HepG2 (cell line): Measurements from ENCODE around the gene FNDC3B. TPM values are rescaled to one million over a fixed set of nuclear protein-coding genes. Genes with fewer than 3 reads are reported as not detected.
A peak's percentile ranks its signal among the peaks of the same experiment; 100 is the strongest.

Source experiments
- AGO1 ChIP-seq: fragments of 200-400 bp; formaldehyde crosslinking; IDR thresholded peaks from 2 replicates; pipeline ENCODE4 v1.6.1; 2017; ENCODE audit warnings: mild to moderate bottlenecking, low read depth, low read length, moderate library complexity; ENCODE audit not compliant: poor library complexity, severe bottlenecking
- CBFB ChIP-seq: sonication (generic); formaldehyde crosslinking; IDR thresholded peaks from 2 replicates; pipeline ENCODE4 v1.4.0; 2020; ENCODE audit warnings: missing genetic modification reagents
- CEBPG ChIP-seq: IDR thresholded peaks from 2 replicates; pipeline ENCODE4 v1.6.1; 2016
- CREBL2 ChIP-seq: sonication (generic); formaldehyde crosslinking; IDR thresholded peaks from 2 replicates; pipeline ENCODE4 v1.8.1; 2023; ENCODE audit warnings: missing genetic modification reagents, mild to moderate bottlenecking, borderline replicate concordance
- DDIT3 ChIP-seq: sonication (generic); formaldehyde crosslinking; IDR thresholded peaks from 2 replicates; pipeline ENCODE4 v1.4.0; 2020; ENCODE audit warnings: mild to moderate bottlenecking, missing genetic modification reagents
- FOXA3 ChIP-seq: IDR thresholded peaks from 2 replicates; pipeline ENCODE4 v1.6.1; 2016; ENCODE audit warnings: missing genetic modification reagents, missing compliant biosample characterization
- FOXM1 ChIP-seq: sonication (generic); formaldehyde crosslinking; IDR thresholded peaks from 2 replicates; pipeline ENCODE4 v1.5.0; 2020; ENCODE audit warnings: missing genetic modification reagents
- HMG20A ChIP-seq: IDR thresholded peaks from 2 replicates; pipeline ENCODE4 v1.6.1; 2016; ENCODE audit warnings: borderline replicate concordance
- HMGXB4 ChIP-seq, 2 experiments: sonication (generic) in 1 of 2; formaldehyde crosslinking in 1 of 2; IDR thresholded peaks; 2 replicates each; pipeline versions ENCODE4 v1.4.0 to v1.6.1; 2018 to 2020; ENCODE audit warnings: missing genetic modification reagents in 2 of 2, borderline replicate concordance in 1 of 2, low read depth in 1 of 2, mild to moderate bottlenecking in 1 of 2, missing biosample characterization in 1 of 2
- IKZF4 ChIP-seq: sonication (generic); formaldehyde crosslinking; IDR thresholded peaks from 2 replicates; pipeline ENCODE4 v1.5.1; 2020; ENCODE audit warnings: borderline replicate concordance, mild to moderate bottlenecking, low read depth, missing genetic modification reagents; ENCODE audit errors: not compliant biosample characterization
- JARID2 ChIP-seq: sonication (generic); formaldehyde crosslinking; IDR thresholded peaks from 2 replicates; pipeline ENCODE4 v1.8.1; 2023; ENCODE audit warnings: missing genetic modification reagents, inconsistent platforms; ENCODE audit not compliant: insufficient replicate concordance
- KDM3A ChIP-seq: IDR thresholded peaks from 2 replicates; pipeline ENCODE4 v1.6.1; 2018; ENCODE audit warnings: low read depth, missing compliant biosample characterization
- KLF13 ChIP-seq: sonication (generic); formaldehyde crosslinking; IDR thresholded peaks from 2 replicates; pipeline ENCODE4 v1.4.0; 2020; ENCODE audit warnings: mild to moderate bottlenecking, missing genetic modification reagents
- MED8 ChIP-seq: sonication (generic); formaldehyde crosslinking; IDR thresholded peaks from 2 replicates; pipeline ENCODE4 v1.8.1; 2023; ENCODE audit warnings: mild to moderate bottlenecking, missing genetic modification reagents; ENCODE audit not compliant: insufficient replicate concordance
- NCOR1 ChIP-seq: fragments of 200-600 bp; sonication (generic); IDR thresholded peaks from 2 replicates; pipeline ENCODE4 v1.7.0; 2017; ENCODE audit warnings: antibody characterized with exemption, low read length, borderline replicate concordance
- POLR2AphosphoS2 ChIP-seq: IDR thresholded peaks from 2 replicates; pipeline ENCODE4 v1.6.1; 2011; ENCODE audit warnings: low read depth, low read length, improper control_type of control experiment
- RCOR2 ChIP-seq: IDR thresholded peaks from 2 replicates; pipeline ENCODE4 v1.6.1; 2016; ENCODE audit warnings: missing biosample characterization, missing genetic modification reagents
- SSRP1 ChIP-seq: IDR thresholded peaks from 2 replicates; pipeline ENCODE4 v1.6.1; 2016; ENCODE audit warnings: control low read depth
- TEAD3 ChIP-seq: optimal IDR thresholded peaks from 2 replicates; pipeline ENCODE3; 2016; ENCODE audit warnings: borderline replicate concordance
- TRIM22 ChIP-seq: fragments of 450-650 bp; IDR thresholded peaks from 2 replicates; pipeline ENCODE4 v1.6.1; 2017
- ZMYM3 ChIP-seq: sonication (generic); formaldehyde crosslinking; IDR thresholded peaks from 2 replicates; pipeline ENCODE4 v1.5.1; 2020; ENCODE audit warnings: mild to moderate bottlenecking, missing genetic modification reagents
- ZNF24 ChIP-seq: fragments of 450-650 bp; IDR thresholded peaks from 2 replicates; pipeline ENCODE4 v1.6.1; 2017; ENCODE audit warnings: antibody characterized with exemption, mild to moderate bottlenecking
- ZNF292 ChIP-seq: sonication (generic); formaldehyde crosslinking; IDR thresholded peaks from 2 replicates; pipeline ENCODE4 v1.8.1; 2022; ENCODE audit warnings: mild to moderate bottlenecking, low read depth, missing genetic modification reagents, borderline replicate concordance
- ZNF335 ChIP-seq: sonication (generic); formaldehyde crosslinking; IDR thresholded peaks from 2 replicates; pipeline ENCODE4 v1.4.0; 2020; ENCODE audit warnings: missing genetic modification reagents
- ZNF354B ChIP-seq: sonication (generic); formaldehyde crosslinking; IDR thresholded peaks from 2 replicates; pipeline ENCODE4 v1.8.0; 2022; ENCODE audit warnings: mild to moderate bottlenecking, missing genetic modification reagents
- ZNF652 ChIP-seq: IDR thresholded peaks from 2 replicates; pipeline ENCODE4 v1.6.1; 2016; ENCODE audit warnings: low read depth, borderline replicate concordance
- ZNF713 ChIP-seq: sonication (generic); formaldehyde crosslinking; IDR thresholded peaks from 2 replicates; pipeline ENCODE4 v1.4.0; 2020; ENCODE audit warnings: mild to moderate bottlenecking, missing genetic modification reagents
- ZNF720 ChIP-seq: sonication (generic); formaldehyde crosslinking; IDR thresholded peaks from 2 replicates; pipeline ENCODE4 v1.4.0; 2020; ENCODE audit warnings: missing genetic modification reagents
- ZNF737 ChIP-seq: sonication (generic); formaldehyde crosslinking; IDR thresholded peaks from 2 replicates; pipeline ENCODE4 v1.5.0; 2020; ENCODE audit warnings: missing genetic modification reagents, mild to moderate bottlenecking, borderline replicate concordance
- ZNF747 ChIP-seq: sonication (generic); formaldehyde crosslinking; IDR thresholded peaks from 2 replicates; pipeline ENCODE4 v1.8.1; 2023; ENCODE audit warnings: missing genetic modification reagents, mild to moderate bottlenecking, borderline replicate concordance
- ZNF768 ChIP-seq: sonication (generic); formaldehyde crosslinking; IDR thresholded peaks from 2 replicates; pipeline ENCODE4 v1.4.0; 2020; ENCODE audit warnings: missing genetic modification reagents
- polyA plus RNA-seq, 8 experiments: library from polyadenylated mRNA; depleted of rRNA in 3 of 8; stranded (reverse) in 7 of 8; unstranded in 1 of 8; fragments of >200 nt; fragmentation: Illumina TruSeq in 4 of 8; extraction: Trizol in 4 of 8; gene quantifications; 2 replicates each; pipeline versions ENCODE4 v1.2.1 to v1.2.3, GENCODE V29; 2011 to 2016; ENCODE audit warnings: low read depth in 4 of 8, missing spikeins in 1 of 8, mixed read lengths in 1 of 8; ENCODE audit not compliant: insufficient read depth in 1 of 8
- total RNA-seq, 5 experiments: library from RNA; depleted of rRNA; stranded (reverse); fragments of >200 nt; fragmentation: Illumina TruSeq; extraction: Trizol; gene quantifications; 2 replicates each; pipeline ENCODE4 v1.2.3, GENCODE V29; 2016; ENCODE audit warnings: low read depth in 1 of 5

Gene FNDC3B
- total and polyA plus RNA-seq, 2 of the 13 experiments (the other 11 are each of a cell fraction or from before 2014, with no cell fraction given) = 74.8 to 103 TPM

- TF ChIP-seq NCOR1 (peak; percentile 71; the same call in 1 of the 2 replicates), AGO1 (no peak), HMG20A (CRISPR knock-in tag) (peak; percentile 93), ZMYM3 (CRISPR knock-in tag) (no peak), ZNF354B (CRISPR knock-in tag) (no peak), CBFB (CRISPR knock-in tag) (peak; percentile 48; the same call in 1 of the 2 replicates), FOXM1 (CRISPR knock-in tag) (no peak), DDIT3 (CRISPR knock-in tag) (no peak), ZNF652 (peak; percentile 36; the same call in 1 of the 2 replicates), CEBPG (CRISPR knock-in tag) (peak; percentile 91), SSRP1 (CRISPR knock-in tag) (no peak), HMGXB4 (CRISPR knock-in tag; IDR thresholded peaks at IDR 0.05; ENCODE audit: borderline replicate concordance in 1 of 2, low read depth in 1 of 2) (peak in 1 of 2 experiments; percentile 20; a peak in 1 of 4 replicates), ZNF737 (CRISPR knock-in tag) (no peak), POLR2AphosphoS2 (peak; percentile 78; the same call in 1 of the 2 replicates), ZNF768 (no peak), JARID2 (CRISPR knock-in tag) (no peak), KLF13 (CRISPR knock-in tag) (no peak), IKZF4 (CRISPR knock-in tag) (no peak), ZNF713 (CRISPR knock-in tag) (no peak), ZNF335 (CRISPR knock-in tag) (0 out of 2 replicates have a peak, but pooled peaks have one; percentile 54), ZNF24 (no peak), ZNF292 (CRISPR knock-in tag) (no peak), RCOR2 (CRISPR knock-in tag) (peak; percentile 83), ZNF720 (CRISPR knock-in tag) (no peak), CREBL2 (CRISPR knock-in tag) (no peak), MED8 (CRISPR knock-in tag) (peak; percentile 66), TRIM22 (no peak), FOXA3 (CRISPR knock-in tag) (peak; percentile 93), ZNF747 (CRISPR knock-in tag) (no peak), TEAD3 (peak; percentile 84), KDM3A (CRISPR knock-in tag) (0 out of 2 replicates have a peak, but pooled peaks have one; percentile 27)
Measured at GRCh38 chr3:172101107-172101506, 61.7 kb downstream of the FNDC3B start (continued).
